Measurements from ENCODE around the gene HAL. TPM values are rescaled to one million over a fixed set of nuclear protein-coding genes. Genes with fewer than 3 reads are reported as not detected.
A peak's percentile ranks its signal among the peaks of the same experiment; 100 is the strongest.

HAL gene
- total RNA-seq, 1 donor from 2014 or later, result 1.7 TPM

DNA sequence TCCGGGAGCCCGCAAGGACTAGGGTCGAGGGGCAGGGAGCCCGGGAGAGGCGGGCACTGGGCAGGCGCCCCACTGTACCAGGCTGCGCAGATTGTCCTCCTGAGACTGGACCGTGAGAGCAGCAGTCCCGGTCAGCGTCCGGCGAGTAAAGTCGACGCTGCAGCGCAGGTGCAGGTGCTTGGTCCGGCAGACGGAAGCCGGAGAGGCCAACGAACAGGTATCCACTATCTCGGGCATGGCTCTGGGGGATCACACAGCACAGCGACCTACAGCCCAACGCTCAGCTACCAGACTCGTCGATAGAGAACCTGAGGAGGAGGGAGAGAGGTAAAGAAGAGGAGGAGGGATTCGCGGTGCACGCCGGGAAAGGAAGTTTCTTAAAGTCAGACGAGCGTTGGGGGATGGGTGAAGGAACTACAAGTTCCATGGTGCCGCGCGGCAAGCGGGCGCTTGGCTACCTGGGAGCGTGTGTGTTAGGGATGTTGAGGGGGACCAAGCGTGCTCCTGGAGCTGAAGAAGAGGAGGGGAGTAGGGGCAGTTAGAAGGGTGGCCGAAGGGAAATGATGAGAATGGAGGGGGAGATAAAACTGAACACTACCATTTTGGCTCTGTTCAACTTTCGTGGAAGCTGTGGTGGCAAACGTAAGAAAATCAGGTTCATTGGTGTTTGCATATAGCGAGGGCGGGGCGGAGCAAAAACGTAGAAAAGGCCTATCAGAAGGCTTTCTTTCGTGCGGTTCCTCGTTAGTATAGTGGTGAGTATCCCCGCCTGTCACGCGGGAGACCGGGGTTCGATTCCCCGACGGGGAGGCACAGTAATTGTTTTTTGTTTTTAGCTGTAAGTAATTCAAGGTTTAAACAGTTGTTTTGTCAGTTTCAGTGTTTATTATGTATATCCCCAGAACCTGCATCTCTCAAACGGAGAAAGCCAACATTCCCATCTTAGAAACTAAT is 39.4 kb upstream of the HAL start, which contains the start of gene LTA4H:
Gene LTA4H, minus strand, starts transcription at position 305 of the 954 bp plus-strand sequence. Its CDS starts 68 bp downstream, at position 237.
- peak; percentile 97 for DNase-seq (ENCODE audit: extremely low spot score, unreplicated experiment)
- no peak within 1 kb of the TSS for H3K27ac Mint-ChIP-seq (ENCODE audit: unreplicated experiment)
- H3K36me3 Mint-ChIP-seq (ENCODE audit: unreplicated experiment), result no peaks in the 10 kb centered on the region
- H3K4me1 Mint-ChIP-seq (ENCODE audit: unreplicated experiment), result peaks cover 3% of the 10 kb centered on the region
- H3K27me3 Mint-ChIP-seq (ENCODE audit: unreplicated experiment), result no peaks in the 10 kb centered on the region
- TF ChIP-seq, protein P1, sequence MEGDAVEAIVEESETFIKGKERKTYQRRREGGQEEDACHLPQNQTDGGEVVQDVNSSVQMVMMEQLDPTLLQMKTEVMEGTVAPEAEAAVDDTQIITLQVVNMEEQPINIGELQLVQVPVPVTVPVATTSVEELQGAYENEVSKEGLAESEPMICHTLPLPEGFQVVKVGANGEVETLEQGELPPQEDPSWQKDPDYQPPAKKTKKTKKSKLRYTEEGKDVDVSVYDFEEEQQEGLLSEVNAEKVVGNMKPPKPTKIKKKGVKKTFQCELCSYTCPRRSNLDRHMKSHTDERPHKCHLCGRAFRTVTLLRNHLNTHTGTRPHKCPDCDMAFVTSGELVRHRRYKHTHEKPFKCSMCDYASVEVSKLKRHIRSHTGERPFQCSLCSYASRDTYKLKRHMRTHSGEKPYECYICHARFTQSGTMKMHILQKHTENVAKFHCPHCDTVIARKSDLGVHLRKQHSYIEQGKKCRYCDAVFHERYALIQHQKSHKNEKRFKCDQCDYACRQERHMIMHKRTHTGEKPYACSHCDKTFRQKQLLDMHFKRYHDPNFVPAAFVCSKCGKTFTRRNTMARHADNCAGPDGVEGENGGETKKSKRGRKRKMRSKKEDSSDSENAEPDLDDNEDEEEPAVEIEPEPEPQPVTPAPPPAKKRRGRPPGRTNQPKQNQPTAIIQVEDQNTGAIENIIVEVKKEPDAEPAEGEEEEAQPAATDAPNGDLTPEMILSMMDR (IDR thresholded peaks at IDR 0.05), result no peak
- H3K4me3 Mint-ChIP-seq (ENCODE audit: unreplicated experiment), result no peak within 1 kb of the TSS
- no peaks in the 10 kb centered on the region for H3K9me3 Mint-ChIP-seq (ENCODE audit: unreplicated experiment)

DNA sequence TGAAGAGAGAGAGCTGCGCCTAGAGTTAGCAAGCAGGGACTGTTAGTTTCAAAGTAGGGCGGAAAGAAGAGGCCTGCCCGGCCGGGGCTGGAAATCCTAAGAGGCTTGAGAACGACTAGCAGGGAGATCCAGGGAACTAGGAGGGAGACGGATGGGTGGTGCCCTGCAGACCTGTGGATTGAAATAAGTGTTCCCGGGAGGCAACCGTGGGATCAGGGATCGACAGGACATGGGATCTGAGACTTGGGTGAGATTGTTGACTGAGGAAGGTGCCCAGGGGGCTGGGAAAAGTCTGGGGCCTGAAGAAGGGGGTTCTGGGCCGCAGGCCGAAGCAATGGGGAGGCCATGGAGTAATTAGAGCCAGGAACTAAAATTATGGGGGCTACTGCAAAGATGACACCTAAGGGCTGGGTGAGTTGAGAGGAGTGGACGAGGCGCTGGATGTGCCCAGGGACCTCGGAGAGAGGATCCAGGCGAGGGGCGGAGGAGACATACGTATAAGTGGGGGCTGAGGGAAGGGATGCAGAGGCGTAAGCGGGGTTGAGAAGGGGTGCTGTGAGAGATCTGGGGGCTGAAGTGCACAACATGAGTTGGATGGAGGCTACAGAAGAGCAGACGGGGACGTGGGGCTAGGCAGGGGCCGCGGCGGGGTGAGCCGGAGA is 38.6 kb upstream of the HAL start:
- no peak overlapping the region for H3K27ac Mint-ChIP-seq (ENCODE audit: unreplicated experiment)
- H3K4me3 Mint-ChIP-seq (ENCODE audit: unreplicated experiment), result no peak overlapping the region
- H3K4me1 Mint-ChIP-seq (ENCODE audit: unreplicated experiment), result peaks cover 3% of the 10 kb centered on the region
- TF ChIP-seq, protein P1 (IDR thresholded peaks at IDR 0.05), result no peak
- DNase-seq (ENCODE audit: extremely low spot score, unreplicated experiment), result no peak
- H3K36me3 Mint-ChIP-seq (ENCODE audit: unreplicated experiment), result no peaks in the 10 kb centered on the region
- no peaks in the 10 kb centered on the region for H3K9me3 Mint-ChIP-seq (ENCODE audit: unreplicated experiment)
- H3K27me3 Mint-ChIP-seq (ENCODE audit: unreplicated experiment), result no peaks in the 10 kb centered on the region

- Mint-ChIP-seq H3K36me3 (ENCODE audit: unreplicated experiment) (no peaks in the 10 kb centered on the region), H3K27ac (ENCODE audit: unreplicated experiment) (no peak overlapping the region), H3K4me1 (ENCODE audit: unreplicated experiment) (peaks cover 3% of the 10 kb centered on the region), H3K9me3 (ENCODE audit: unreplicated experiment) (no peaks in the 10 kb centered on the region), H3K4me3 (ENCODE audit: unreplicated experiment) (peak overlapping the region; percentile 24), H3K27me3 (ENCODE audit: unreplicated experiment) (no peaks in the 10 kb centered on the region)
- no peak for DNase-seq (ENCODE audit: extremely low spot score, unreplicated experiment)
- TF ChIP-seq, protein P1 (IDR thresholded peaks at IDR 0.05), result no peak
Measured at GRCh38 chr12:96033549-96034389, 37.6 kb upstream of the HAL start.

DNA sequence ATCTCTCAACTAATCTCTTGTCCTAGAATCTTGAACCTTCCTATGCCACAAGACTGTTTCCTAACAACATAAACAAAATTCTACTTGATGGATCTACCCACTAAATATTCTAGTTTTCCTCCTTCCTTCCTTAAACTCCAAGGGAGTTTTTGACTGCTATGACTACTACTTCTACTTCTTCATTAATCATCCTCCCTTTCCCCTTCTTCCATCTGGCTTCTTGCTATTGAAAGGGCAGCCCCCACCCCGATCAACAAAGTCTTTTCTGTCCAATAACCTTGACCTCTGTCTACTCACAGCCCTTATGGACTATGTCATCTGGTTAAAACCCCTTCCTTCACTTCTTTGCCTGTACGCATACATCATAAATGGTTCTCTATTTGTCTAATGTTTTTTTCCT is 33.7 kb upstream of the HAL start:
- no peak for DNase-seq (ENCODE audit: extremely low spot score, unreplicated experiment)
- Mint-ChIP-seq H3K4me1 (ENCODE audit: unreplicated experiment) (peaks cover 3% of the 10 kb centered on the region), H3K36me3 (ENCODE audit: unreplicated experiment) (peaks cover 14% of the 10 kb centered on the region), H3K27ac (ENCODE audit: unreplicated experiment) (no peak overlapping the region), H3K27me3 (ENCODE audit: unreplicated experiment) (no peaks in the 10 kb centered on the region), H3K9me3 (ENCODE audit: unreplicated experiment) (no peaks in the 10 kb centered on the region), H3K4me3 (ENCODE audit: unreplicated experiment) (no peak overlapping the region)
- TF ChIP-seq, protein P1 (IDR thresholded peaks at IDR 0.05), result no peak
